Measurements from ENCODE around the gene RAI2.

GRCh38 chrX:17758382-17758781 lies 102.7 kb downstream of the RAI2 start:
- TF ChIP-seq, protein P1, sequence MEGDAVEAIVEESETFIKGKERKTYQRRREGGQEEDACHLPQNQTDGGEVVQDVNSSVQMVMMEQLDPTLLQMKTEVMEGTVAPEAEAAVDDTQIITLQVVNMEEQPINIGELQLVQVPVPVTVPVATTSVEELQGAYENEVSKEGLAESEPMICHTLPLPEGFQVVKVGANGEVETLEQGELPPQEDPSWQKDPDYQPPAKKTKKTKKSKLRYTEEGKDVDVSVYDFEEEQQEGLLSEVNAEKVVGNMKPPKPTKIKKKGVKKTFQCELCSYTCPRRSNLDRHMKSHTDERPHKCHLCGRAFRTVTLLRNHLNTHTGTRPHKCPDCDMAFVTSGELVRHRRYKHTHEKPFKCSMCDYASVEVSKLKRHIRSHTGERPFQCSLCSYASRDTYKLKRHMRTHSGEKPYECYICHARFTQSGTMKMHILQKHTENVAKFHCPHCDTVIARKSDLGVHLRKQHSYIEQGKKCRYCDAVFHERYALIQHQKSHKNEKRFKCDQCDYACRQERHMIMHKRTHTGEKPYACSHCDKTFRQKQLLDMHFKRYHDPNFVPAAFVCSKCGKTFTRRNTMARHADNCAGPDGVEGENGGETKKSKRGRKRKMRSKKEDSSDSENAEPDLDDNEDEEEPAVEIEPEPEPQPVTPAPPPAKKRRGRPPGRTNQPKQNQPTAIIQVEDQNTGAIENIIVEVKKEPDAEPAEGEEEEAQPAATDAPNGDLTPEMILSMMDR (IDR thresholded peaks at IDR 0.05), result no peak
- TF ChIP-seq EZH2 (IDR thresholded peaks at IDR 0.05), result no peak
